ENCODE results near the gene SSH2. TPM values are rescaled to one million over a fixed set of nuclear protein-coding genes. Genes with fewer than 3 reads are reported as not detected.

Gene SSH2
- total RNA-seq, 1 donor from 2014 or later: 46.5 TPM

DNA sequence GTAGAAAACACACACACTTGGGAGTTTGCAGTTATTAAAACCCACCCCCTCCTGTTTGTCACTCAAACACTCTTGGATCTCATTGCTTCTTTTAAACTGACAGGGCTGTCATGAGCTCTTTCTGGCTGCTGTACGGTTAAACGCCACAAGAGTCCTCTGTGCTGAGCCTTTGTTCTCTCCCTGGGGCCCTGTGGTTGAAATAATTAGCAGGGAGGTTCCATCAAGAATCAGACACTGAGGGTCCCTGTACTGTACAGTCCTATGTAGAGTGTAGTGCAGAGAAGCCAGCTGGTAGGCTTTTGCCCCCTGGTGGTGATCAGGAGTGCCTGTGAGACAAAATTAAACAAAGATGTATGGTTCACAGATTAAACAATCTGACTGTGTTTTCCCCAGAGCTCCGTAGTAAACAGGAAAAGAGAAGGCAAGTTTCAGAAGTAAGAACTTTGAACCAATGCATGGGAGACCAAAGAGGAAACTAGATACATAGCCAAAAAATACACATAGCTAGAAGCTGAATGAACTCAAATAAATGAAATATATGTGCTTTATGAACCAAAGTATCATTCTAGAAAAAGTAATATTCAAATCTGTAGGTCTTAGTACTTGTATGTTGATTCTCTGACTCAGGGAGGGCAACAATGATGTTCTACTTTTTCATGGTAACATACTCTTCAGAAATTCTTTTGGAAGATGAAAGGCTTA, 1.4 kb upstream of the SSH2 start:
- TF ChIP-seq, protein P1, sequence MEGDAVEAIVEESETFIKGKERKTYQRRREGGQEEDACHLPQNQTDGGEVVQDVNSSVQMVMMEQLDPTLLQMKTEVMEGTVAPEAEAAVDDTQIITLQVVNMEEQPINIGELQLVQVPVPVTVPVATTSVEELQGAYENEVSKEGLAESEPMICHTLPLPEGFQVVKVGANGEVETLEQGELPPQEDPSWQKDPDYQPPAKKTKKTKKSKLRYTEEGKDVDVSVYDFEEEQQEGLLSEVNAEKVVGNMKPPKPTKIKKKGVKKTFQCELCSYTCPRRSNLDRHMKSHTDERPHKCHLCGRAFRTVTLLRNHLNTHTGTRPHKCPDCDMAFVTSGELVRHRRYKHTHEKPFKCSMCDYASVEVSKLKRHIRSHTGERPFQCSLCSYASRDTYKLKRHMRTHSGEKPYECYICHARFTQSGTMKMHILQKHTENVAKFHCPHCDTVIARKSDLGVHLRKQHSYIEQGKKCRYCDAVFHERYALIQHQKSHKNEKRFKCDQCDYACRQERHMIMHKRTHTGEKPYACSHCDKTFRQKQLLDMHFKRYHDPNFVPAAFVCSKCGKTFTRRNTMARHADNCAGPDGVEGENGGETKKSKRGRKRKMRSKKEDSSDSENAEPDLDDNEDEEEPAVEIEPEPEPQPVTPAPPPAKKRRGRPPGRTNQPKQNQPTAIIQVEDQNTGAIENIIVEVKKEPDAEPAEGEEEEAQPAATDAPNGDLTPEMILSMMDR (IDR thresholded peaks at IDR 0.05; ENCODE audit: partially characterized antibody, unreplicated experiment): peak; percentile 90
- Mint-ChIP-seq H3K27me3 (ENCODE audit: unreplicated experiment) (peaks cover 8% of the 10 kb centered on the region), H3K27ac (ENCODE audit: unreplicated experiment) (no peak overlapping the region), H3K36me3 (ENCODE audit: unreplicated experiment) (peaks cover 6% of the 10 kb centered on the region), H3K4me1 (ENCODE audit: low read depth, unreplicated experiment) (peaks cover 12% of the 10 kb centered on the region), H3K9me3 (ENCODE audit: unreplicated experiment) (peaks cover 7% of the 10 kb centered on the region), H3K4me3 (ENCODE audit: unreplicated experiment) (no peak overlapping the region)
- DNase-seq: peak; percentile 64

DNA sequence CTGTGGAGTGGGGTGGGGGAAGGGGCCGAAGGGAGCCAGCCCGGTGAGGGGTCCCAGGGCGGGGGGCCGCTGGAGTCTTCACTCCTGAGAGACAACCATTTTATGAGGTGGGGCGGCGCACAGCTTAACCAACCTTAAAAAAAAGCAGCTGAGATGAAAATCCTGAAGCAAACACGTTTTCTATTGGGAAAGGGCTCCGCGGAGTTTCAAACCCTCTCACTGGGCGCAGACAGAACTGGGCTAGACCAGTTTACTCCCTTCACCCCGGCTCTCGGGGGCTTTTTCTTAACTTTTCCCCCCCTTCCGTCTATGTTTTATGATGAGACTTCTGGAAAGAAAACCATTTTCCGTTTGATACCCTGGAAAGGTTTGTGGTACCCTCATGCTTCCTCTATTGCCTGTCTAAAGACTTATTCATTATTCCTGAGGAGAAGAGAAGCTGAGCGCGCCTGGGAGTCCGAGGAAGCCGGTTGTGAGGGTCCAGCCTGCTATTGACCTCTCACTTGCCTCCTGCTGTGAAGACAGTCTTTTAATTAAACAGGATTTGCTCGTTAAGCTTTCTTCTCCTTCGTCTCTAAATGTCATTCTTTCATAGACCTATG, 482 bp upstream of the SSH2 start:
- peak; percentile 23 for DNase-seq
- TF ChIP-seq, protein P1 (IDR thresholded peaks at IDR 0.05; ENCODE audit: partially characterized antibody, unreplicated experiment): no peak
- peaks cover 7% of the 10 kb centered on the region for H3K9me3 Mint-ChIP-seq (ENCODE audit: unreplicated experiment)
- H3K36me3 Mint-ChIP-seq (ENCODE audit: unreplicated experiment): no peaks in the 10 kb centered on the region
- no peak overlapping the region for H3K4me3 Mint-ChIP-seq (ENCODE audit: unreplicated experiment)
- peaks cover 8% of the 10 kb centered on the region for H3K27me3 Mint-ChIP-seq (ENCODE audit: unreplicated experiment)
- peaks cover 12% of the 10 kb centered on the region for H3K4me1 Mint-ChIP-seq (ENCODE audit: low read depth, unreplicated experiment)
- no peak overlapping the region for H3K27ac Mint-ChIP-seq (ENCODE audit: unreplicated experiment)

DNA sequence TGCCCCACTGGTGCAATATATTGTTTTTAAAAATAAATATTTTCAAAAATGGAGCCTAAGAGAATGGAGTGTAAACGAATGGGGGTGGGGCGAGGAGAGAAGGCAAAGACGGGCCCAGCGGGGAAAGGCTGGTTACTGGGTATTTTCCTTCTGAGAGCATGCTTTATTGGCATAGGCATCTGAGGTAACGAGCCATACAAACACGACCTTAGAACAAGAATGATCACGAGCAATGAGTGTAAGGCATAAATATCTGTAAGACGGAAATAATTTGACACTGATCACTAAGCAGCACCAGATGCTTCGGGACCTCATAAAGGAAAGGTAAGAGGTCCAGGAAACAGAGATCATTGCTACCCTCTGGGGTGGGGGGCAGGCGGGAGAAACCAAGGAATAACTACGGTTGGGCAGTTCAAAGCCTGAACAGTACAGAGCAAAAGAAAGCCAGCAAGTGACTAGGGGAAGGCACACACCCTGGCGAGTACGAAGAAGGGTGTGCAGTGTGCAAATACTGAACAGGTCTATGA, 959 bp downstream of the SSH2 start:
- DNase-seq: peak; percentile 21

DNA sequence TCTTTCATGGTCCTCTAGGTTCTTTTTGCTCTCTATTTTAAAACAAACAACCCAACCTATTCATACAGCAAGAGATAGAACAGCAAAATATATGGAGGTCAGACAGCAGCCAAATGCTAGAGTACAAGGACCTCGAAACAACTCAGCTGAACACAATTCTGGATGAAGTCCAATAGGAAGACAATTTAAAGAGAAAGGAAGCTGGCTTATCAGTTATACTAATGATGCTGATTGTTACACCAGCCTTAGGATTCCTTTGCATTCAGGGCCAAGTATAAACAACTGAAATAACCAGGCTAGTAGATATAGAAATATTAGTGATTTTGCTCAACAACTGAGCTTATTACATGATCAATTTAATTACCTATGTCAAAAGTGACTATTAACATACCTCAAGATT, 2.5 kb downstream of the SSH2 start:
- no peak overlapping the region for H3K27ac Mint-ChIP-seq (ENCODE audit: unreplicated experiment)
- H3K9me3 Mint-ChIP-seq (ENCODE audit: unreplicated experiment): peaks cover 7% of the 10 kb centered on the region
- H3K4me3 Mint-ChIP-seq (ENCODE audit: unreplicated experiment): peak overlapping the region; percentile 69
- H3K36me3 Mint-ChIP-seq (ENCODE audit: unreplicated experiment): no peaks in the 10 kb centered on the region
- DNase-seq: no peak
- TF ChIP-seq, protein P1 (IDR thresholded peaks at IDR 0.05; ENCODE audit: partially characterized antibody, unreplicated experiment): no peak
- peaks cover 12% of the 10 kb centered on the region for H3K4me1 Mint-ChIP-seq (ENCODE audit: low read depth, unreplicated experiment)
- H3K27me3 Mint-ChIP-seq (ENCODE audit: unreplicated experiment): peaks cover 8% of the 10 kb centered on the region

More for the DNA sequence above, 959 bp downstream of the SSH2 start:
- peaks cover 8% of the 10 kb centered on the region for H3K27me3 Mint-ChIP-seq (ENCODE audit: unreplicated experiment)
- peaks cover 7% of the 10 kb centered on the region for H3K9me3 Mint-ChIP-seq (ENCODE audit: unreplicated experiment)
- no peak overlapping the region for H3K4me3 Mint-ChIP-seq (ENCODE audit: unreplicated experiment)
- H3K4me1 Mint-ChIP-seq (ENCODE audit: low read depth, unreplicated experiment): peaks cover 12% of the 10 kb centered on the region
- no peaks in the 10 kb centered on the region for H3K36me3 Mint-ChIP-seq (ENCODE audit: unreplicated experiment)
- H3K27ac Mint-ChIP-seq (ENCODE audit: unreplicated experiment): no peak overlapping the region
- TF ChIP-seq, protein P1 (IDR thresholded peaks at IDR 0.05; ENCODE audit: partially characterized antibody, unreplicated experiment): no peak

DNA sequence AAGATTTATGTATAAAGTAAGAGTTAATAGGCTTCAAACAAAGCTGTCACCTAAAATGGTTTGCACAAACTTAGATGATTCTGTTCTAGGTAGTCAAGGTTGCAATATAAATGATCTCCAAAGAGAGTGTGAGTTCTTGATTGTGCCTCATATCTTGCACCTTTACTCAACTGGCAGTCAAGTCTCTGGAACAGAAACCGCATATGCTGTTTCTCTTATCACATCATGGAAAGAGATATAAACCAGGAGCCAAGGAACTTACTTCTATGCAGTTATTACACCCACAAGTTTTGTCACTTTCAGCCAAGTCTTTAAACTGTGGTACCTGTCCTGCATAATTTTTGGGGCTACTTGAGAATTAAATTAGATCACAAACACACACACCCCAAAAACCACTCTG, 5.2 kb downstream of the SSH2 start:
- peaks cover 7% of the 10 kb centered on the region for H3K27me3 Mint-ChIP-seq (ENCODE audit: unreplicated experiment)

More for the DNA sequence above, 5.2 kb downstream of the SSH2 start:
- Mint-ChIP-seq H3K4me3 (ENCODE audit: unreplicated experiment) (no peak overlapping the region), H3K4me1 (ENCODE audit: low read depth, unreplicated experiment) (peaks cover 12% of the 10 kb centered on the region), H3K36me3 (ENCODE audit: unreplicated experiment) (no peaks in the 10 kb centered on the region), H3K27ac (ENCODE audit: unreplicated experiment) (no peak overlapping the region), H3K9me3 (ENCODE audit: unreplicated experiment) (peaks cover 7% of the 10 kb centered on the region)
- DNase-seq: no peak
- TF ChIP-seq, protein P1 (IDR thresholded peaks at IDR 0.05; ENCODE audit: partially characterized antibody, unreplicated experiment): no peak
